Measurements from ENCODE around the gene TNKS1BP1.

DNA sequence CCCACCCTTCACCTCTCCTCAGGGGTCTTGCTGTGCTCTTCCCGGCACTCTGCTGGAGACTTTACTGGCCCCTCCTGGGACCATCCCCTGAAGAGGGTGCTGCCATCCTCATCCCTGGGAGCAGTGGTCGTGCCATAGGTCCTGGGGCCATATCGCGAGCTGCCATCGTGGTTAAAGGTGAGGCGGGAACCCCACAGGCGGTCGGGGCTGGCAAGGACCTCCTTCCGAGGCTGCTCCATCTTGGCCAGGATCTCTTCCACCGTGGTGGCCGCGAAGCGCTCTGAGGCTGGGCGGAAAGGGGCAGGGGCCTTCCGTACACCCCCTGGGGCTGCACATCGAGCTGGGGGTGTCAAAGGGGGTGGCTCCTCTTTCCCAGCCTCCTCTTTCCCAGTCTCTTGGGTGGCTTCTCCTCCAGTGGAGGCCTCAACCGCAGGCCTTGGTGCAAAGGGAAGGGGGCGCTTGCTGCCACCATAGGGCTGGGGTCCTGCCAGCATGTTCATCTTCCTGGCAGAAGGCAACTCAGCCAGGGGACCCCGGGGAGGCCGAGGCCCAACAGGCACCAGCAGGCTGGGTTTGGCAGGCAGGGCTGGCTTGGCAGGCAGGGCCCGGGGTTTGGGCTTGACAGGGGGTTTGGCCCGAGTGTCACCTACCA lies 4.6 kb downstream of the TNKS1BP1 start:
- TF ChIP-seq FOSL2 (IDR thresholded peaks at IDR 0.05; ENCODE audit: borderline replicate concordance, low read depth) = no peak
- no peak for TF ChIP-seq TAF1 (IDR thresholded peaks at IDR 0.05; ENCODE audit: borderline replicate concordance, low read depth, low read length)
- TF ChIP-seq, protein P1, sequence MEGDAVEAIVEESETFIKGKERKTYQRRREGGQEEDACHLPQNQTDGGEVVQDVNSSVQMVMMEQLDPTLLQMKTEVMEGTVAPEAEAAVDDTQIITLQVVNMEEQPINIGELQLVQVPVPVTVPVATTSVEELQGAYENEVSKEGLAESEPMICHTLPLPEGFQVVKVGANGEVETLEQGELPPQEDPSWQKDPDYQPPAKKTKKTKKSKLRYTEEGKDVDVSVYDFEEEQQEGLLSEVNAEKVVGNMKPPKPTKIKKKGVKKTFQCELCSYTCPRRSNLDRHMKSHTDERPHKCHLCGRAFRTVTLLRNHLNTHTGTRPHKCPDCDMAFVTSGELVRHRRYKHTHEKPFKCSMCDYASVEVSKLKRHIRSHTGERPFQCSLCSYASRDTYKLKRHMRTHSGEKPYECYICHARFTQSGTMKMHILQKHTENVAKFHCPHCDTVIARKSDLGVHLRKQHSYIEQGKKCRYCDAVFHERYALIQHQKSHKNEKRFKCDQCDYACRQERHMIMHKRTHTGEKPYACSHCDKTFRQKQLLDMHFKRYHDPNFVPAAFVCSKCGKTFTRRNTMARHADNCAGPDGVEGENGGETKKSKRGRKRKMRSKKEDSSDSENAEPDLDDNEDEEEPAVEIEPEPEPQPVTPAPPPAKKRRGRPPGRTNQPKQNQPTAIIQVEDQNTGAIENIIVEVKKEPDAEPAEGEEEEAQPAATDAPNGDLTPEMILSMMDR (IDR thresholded peaks at IDR 0.05) = no peak
- no peak for TF ChIP-seq MEF2A (IDR thresholded peaks at IDR 0.05; ENCODE audit: borderline replicate concordance, low read depth)
- TF ChIP-seq, protein P2, sequence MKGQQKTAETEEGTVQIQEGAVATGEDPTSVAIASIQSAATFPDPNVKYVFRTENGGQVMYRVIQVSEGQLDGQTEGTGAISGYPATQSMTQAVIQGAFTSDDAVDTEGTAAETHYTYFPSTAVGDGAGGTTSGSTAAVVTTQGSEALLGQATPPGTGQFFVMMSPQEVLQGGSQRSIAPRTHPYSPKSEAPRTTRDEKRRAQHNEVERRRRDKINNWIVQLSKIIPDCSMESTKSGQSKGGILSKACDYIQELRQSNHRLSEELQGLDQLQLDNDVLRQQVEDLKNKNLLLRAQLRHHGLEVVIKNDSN (IDR thresholded peaks at IDR 0.05; ENCODE audit: borderline replicate concordance, low read depth) = no peak
- no peak for TF ChIP-seq EP300 (IDR thresholded peaks at IDR 0.05; ENCODE audit: borderline replicate concordance in 1 of 2, low read depth in 1 of 2, low read length in 1 of 2)
- TF ChIP-seq, protein P3, sequence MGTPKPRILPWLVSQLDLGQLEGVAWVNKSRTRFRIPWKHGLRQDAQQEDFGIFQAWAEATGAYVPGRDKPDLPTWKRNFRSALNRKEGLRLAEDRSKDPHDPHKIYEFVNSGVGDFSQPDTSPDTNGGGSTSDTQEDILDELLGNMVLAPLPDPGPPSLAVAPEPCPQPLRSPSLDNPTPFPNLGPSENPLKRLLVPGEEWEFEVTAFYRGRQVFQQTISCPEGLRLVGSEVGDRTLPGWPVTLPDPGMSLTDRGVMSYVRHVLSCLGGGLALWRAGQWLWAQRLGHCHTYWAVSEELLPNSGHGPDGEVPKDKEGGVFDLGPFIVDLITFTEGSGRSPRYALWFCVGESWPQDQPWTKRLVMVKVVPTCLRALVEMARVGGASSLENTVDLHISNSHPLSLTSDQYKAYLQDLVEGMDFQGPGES (IDR thresholded peaks at IDR 0.05; ENCODE audit: low read depth, low read length) = no peak
